SU-DHL-6 (cell line): Measurements from ENCODE around the gene OSCP1.

ENCODE experiments used
- CTCF ChIP-seq: fragments of 200-600 bp; sonication (generic); IDR thresholded peaks from one replicate; pipeline ENCODE4 v1.5.1; 2017; ENCODE audit warnings: antibody characterized with exemption, mild to moderate bottlenecking, low read length, moderate library complexity; ENCODE audit not compliant: insufficient read depth, poor library complexity, severe bottlenecking
- EZH2phosphoT487 ChIP-seq: fragments of 200-600 bp; sonication (generic), shearing (Covaris generic); conservative IDR thresholded peaks from 2 replicates; pipeline ENCODE4 v1.6.1; 2018; ENCODE audit warnings: mild to moderate bottlenecking, antibody characterized with exemption, low read length, moderate library complexity, mixed read lengths

- TF ChIP-seq CTCF (no peak), EZH2phosphoT487 (no peak)
These were observed 17.6 kb upstream of the OSCP1 start for GRCh38 chr1:36467700-36468455.
